ENCODE data around the gene PAK1.

DNA sequence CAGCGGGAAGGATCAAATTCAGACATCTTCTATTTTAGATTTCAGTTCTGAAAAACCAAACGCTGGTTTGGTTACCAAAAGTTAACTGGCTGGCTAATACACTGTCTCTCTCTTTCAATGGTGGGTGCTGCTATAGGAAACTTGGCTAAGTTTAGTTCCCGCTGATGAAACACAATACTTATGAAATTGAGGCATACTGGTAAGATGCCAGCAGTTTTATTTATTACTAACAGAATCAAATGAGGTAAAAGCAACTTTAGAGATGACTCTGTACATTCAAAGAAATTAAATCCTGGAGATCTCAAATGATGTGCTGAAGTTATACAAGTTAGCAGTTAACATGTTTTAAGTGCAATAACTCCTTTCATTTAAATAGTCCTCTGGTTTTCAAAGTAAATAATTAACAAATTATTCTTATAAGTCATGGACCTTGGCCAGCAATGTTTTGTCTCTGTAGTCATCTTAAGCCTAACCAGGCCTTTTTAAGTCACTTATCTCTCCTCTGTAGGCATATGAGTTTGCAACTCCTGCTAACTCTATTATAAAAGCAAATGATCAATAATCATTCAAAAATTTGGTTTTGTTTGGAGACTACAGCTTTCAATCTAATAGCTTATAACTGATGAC is 54.8 kb downstream of the PAK1 start:
- TF ChIP-seq, protein P1, sequence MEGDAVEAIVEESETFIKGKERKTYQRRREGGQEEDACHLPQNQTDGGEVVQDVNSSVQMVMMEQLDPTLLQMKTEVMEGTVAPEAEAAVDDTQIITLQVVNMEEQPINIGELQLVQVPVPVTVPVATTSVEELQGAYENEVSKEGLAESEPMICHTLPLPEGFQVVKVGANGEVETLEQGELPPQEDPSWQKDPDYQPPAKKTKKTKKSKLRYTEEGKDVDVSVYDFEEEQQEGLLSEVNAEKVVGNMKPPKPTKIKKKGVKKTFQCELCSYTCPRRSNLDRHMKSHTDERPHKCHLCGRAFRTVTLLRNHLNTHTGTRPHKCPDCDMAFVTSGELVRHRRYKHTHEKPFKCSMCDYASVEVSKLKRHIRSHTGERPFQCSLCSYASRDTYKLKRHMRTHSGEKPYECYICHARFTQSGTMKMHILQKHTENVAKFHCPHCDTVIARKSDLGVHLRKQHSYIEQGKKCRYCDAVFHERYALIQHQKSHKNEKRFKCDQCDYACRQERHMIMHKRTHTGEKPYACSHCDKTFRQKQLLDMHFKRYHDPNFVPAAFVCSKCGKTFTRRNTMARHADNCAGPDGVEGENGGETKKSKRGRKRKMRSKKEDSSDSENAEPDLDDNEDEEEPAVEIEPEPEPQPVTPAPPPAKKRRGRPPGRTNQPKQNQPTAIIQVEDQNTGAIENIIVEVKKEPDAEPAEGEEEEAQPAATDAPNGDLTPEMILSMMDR (IDR thresholded peaks at IDR 0.05): no peak
- TF ChIP-seq POLR2A (IDR thresholded peaks at IDR 0.05) (no peak), POLR2AphosphoS5 (IDR thresholded peaks at IDR 0.05) (no peak), EP300 (IDR thresholded peaks at IDR 0.05) (no peak)
